ENCODE results near the gene ZNF710.

DNA sequence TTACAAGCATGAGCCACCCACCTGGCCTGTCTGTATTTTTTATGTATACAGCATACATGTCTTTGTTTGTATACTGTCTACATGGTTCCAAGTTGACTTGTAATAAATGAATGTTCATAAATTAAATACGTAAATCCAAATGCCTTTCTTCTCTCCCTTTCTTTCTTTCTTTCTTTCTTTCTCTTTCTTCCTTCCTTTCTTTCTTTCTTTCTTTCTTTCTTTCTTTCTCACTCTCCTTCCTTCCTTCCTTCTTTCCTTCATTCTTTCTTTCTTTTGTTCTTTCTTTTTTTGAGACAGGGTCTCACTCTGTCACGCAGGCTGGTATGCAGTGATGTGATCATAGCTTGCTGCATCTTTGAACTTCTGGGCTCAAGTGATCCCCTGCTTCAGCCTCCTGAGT, 17.1 kb upstream of the ZNF710 start:
- TF ChIP-seq POLR2A (IDR thresholded peaks at IDR 0.05; ENCODE audit: low read depth, low read length) (no peak), CEBPB (IDR thresholded peaks at IDR 0.05; ENCODE audit: low read depth, low read length) (no peak), CTCF (conservative IDR thresholded peaks at IDR 0.05; ENCODE audit: low read depth, low read length) (no peak), RCOR1 (IDR thresholded peaks at IDR 0.05; ENCODE audit: insufficient replicate concordance, low read length) (no peak), BHLHE40 (IDR thresholded peaks at IDR 0.05; ENCODE audit: low read depth, low read length) (no peak), RFX5 (IDR thresholded peaks at IDR 0.05; ENCODE audit: low read depth, low read length) (no peak), SMC3 (IDR thresholded peaks at IDR 0.05; ENCODE audit: low read depth, low read length) (no peak), RAD21 (IDR thresholded peaks at IDR 0.05; ENCODE audit: low read length) (no peak)
- TF ChIP-seq, protein P1, sequence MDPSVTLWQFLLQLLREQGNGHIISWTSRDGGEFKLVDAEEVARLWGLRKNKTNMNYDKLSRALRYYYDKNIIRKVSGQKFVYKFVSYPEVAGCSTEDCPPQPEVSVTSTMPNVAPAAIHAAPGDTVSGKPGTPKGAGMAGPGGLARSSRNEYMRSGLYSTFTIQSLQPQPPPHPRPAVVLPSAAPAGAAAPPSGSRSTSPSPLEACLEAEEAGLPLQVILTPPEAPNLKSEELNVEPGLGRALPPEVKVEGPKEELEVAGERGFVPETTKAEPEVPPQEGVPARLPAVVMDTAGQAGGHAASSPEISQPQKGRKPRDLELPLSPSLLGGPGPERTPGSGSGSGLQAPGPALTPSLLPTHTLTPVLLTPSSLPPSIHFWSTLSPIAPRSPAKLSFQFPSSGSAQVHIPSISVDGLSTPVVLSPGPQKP (IDR thresholded peaks at IDR 0.05; ENCODE audit: borderline replicate concordance, low read depth, low read length) = no peak
